ENCODE measurements around the gene AKR1B15.

Gene AKR1B15

GRCh38 chr7:134619627-134620331 is 70.9 kb downstream of the AKR1B15 start:
- DNase-seq, result peak in 2 of 3 experiments; percentile 16 to 43

GRCh38 chr7:134622303-134622995 is 73.5 kb downstream of the AKR1B15 start:
- no peak for DNase-seq

GRCh38 chr7:134623193-134623592 is 74.3 kb downstream of the AKR1B15 start:
- no peak for DNase-seq

GRCh38 chr7:134625550-134625949 is 76.6 kb downstream of the AKR1B15 start:
- DNase-seq, result no peak

- DNase-seq, result no peak
Measured at GRCh38 chr7:134627109-134627774, 78.3 kb downstream of the AKR1B15 start.

- DNase-seq, result no peak
Measured at GRCh38 chr7:134627775-134628153, 78.9 kb downstream of the AKR1B15 start.

- DNase-seq, result no peak
Measured at GRCh38 chr7:134629445-134629844, 80.5 kb downstream of the AKR1B15 start.

All from NCI-H1417 (cell line).